Dermis microvascular lymphatic vessel endothelial cell (primary cell): Measurements from ENCODE around the gene DUSP16. TPM values are rescaled to one million over a fixed set of nuclear protein-coding genes. Genes with fewer than 3 reads are reported as not detected.
A peak's percentile ranks its signal among the peaks of the same experiment; 100 is the strongest.
"Not testable (repeated sequence)": the region's sequence is repeated elsewhere in the genome, so short reads cannot be mapped to it uniquely, and the experiment has no call there.

ENCODE experiments used
- DNase-seq, 2 donors: peaks; one replicate each; pipeline versions ENCODE4 v3.0.0 to v3.0.0-alpha.2; 2010; ENCODE audit warnings: low read depth in 2 of 2
- total RNA-seq: library from RNA; depleted of rRNA; stranded (reverse); fragments of >200 nt; gene quantifications from 2 replicates; pipeline ENCODE4 v1.2.1, GENCODE V29; 2014

Gene DUSP16
- total RNA-seq, 1 donor from 2014 or later = 6.2 TPM

DNA sequence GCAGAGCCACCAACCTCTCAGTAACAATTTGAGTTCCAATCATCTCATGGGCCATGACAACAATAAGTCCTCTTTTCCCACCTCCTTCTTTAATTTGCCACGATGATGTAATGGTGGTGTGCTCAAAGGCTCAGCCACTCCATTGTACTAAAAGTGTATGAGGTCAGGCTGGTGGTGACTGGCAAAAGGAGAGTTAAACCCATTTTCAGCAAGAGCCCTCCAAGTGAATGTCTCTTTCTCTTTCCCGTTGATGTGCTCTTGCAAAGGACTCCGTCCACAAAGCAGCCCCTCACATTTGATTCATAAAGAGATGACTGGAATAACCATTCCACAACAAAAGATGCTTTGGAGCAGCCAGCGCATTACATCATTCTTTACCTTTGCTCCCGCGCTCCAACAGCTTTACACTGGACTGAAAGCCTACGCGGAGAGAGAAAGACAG, 41.6 kb downstream of the DUSP16 start:
- DNase-seq = no peak

DNA sequence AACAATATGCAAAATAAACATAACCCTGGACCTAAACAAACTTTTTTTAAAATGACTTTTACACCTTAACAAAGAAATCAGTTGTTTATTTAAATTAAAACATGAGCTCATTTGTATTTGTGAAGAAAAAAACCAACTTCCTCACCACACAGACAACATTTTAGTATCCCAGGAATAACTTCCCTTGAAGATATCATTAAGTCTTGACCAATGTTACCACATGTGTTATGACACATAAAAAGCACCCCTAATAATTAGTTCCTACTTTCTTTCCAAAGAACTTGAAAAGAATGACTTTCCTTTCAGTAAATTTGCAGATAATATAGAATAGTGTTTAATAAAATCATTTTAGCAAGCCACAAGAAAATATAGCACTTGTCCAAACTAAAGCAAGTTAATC, 42.4 kb downstream of the DUSP16 start:
- no peak for DNase-seq

DNA sequence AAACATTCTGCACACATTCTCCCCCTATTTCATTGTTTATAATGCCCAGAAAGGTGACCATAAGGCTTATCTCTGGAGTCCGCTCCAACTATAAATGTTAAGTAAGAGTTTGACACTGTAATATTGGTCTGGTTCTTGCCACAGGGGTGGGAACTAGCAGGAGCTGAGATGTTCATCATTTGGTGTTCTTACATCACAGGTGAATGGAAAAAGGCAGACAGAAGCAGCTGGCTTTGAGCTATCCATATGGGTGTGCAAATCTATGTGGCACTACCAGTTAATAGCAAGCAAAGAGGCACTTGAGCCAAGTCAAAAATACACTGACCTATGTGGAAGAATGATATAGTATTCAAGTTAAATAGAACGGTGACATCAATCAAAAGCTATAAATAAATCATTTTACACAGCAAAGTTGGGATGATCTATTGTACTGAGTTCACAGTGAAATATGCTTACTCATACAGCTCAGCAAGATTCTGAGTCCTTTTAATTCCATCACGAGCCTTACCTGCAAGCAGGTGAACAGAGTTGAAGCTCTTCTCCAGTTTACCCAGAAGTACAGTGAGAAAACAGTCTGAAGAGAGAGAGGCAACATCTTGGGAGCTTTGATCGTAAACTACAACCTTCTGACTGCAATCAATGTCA, 43.2 kb downstream of the DUSP16 start:
- no peak for DNase-seq

DNA sequence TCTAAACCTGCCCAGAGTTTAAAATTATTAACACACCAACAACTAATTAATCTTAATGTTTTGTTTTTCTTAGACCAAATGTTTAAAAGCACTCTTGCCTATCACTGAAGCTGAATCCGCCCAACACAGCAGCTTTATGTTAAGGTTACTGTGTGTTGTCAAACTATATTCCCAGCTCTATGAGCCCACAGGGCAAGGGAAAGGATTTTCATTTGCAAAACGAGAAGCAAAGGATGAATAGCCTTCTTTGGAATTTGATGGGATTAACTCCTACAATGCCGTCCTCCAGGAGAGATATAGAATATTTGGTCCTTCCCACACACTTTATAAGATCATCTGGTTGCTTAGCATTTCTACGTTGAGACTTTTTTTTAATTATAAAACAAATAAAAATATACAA, 43.7 kb downstream of the DUSP16 start:
- no peak for DNase-seq

DNA sequence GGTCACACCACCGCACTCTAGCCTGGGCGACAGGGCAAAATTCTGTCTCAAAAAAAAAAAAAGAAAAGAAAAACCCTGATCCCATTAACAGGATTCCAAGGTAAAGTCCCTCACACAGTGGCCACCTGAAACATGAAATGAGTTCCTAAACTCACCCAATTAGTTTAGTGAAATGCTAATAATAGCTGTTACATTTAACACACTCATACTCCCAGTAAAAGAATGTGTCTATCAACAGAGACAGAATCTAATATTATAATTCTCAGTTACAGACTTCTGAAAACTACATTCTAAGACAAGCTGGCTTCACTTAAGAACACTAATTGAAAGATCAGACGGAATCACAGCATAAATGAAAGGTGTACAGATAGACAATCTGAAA, 44.2 kb downstream of the DUSP16 start:
- DNase-seq = no peak

DNA sequence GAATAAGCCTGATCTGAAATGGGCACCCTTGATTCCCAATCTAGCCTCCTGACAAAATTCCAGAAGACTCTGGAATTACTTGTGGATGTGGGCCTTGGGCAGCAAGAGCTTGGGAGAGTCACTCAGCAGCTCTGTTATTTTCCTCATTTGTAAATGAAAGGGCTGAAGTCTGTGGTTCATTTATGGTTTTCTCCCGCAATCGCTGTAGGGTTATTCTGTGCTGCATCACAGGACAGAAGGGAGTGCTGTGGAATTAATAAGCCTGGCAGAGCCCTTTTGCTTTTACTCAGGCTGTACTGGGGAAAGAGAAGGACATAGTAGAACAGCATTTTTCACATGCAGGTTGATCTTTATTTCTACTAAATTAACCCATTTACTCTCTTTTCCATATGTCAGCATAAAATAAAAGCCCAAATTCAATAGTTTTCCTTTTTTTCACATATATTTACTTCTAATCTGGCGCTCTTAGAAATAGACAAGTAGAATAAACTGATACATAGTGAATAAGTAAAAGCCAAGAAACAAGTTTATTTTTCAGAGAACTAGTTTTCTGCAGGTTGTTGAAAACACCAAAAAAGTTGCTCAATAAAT, 49.2 kb downstream of the DUSP16 start:
- DNase-seq = no peak

DNA sequence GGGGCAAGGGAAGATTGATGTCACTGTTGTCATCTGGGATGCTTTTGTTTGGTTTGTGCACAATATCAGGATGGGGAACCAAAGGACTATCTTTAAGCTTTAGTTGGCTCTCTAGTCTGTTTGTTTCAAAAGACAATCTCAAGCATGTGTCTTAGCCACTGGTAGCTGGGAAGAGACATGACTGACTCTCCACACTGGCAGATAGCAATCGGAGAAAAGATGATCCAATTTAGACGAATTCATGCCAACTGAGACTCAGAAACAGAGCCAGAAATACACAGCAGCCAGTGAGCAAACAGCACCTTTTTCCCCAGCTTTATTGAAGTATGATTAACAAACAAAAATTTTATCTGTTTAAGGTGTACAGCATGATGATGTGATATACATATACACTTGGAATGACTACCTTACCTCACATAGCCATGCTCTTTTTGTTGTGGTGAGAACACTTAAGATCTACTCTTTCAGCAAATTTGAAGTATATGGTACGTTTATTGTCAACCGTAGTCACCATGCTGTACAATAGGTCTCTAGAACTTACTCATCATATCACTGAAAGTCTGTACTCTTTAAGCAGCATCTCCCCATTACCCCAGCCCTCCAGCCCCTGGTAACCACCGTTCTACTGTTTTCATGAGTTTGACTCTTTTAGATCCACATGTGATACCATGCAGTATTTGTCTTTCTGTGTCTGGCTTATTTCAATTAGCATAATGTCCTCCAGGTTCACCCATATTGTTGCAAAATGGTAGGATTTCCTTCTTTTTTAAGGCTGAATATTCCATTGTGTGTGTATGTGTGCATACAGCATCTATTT, 50.6 kb downstream of the DUSP16 start:
- DNase-seq = no peak

DNA sequence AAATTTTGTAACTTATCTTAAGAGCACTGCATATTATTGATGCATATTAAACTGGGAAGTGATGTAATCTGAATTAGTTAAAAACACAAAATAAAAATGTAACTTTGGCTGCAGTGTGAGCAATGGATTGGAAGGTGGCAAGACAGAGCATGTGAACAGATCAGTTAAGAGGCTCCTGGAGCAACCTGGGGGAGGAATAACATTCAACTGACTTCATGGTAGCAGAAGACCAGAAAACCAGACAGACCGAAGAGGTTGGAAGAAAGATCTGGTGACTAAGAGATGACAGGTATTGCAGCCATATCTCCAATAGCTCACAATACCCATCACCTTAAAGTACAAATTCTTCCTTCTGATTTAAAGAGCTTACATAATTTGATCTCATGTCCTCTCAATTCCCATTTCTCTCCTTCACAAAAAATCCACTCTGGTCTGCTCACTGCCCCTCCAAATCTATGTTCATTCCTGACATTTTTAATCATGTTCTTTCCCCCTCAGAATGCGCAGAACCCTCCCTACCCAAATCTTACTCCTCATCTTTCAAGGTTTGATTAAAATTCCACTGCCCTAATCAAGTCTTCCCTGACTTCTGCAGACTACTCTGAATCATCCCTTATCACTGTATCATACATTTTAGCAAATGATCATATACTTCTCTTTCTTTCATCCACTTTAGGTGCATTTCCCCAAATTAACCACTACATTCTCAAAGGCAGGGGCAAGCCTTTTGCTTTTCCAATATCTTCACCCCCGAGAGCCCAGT, 51.5 kb downstream of the DUSP16 start:
- DNase-seq = no peak

DNA sequence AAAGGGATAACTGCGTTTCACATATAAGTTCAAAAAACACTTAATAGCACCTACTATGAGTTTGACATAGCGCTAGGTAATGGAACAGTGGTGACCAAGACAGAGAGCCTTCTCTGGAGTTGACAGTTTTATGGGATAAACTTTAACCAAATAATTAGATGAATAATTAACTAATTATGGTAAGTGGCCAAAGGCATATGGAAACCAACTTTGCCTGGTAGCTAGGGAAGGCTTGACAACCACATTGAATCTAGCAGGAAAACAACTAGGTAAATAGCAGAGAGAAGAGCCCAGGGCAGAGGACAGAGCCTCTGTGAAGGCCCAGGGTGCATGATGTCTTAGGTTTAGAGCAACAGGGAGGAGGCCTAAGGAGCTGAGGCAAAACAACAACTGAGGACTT, 52.1 kb downstream of the DUSP16 start:
- DNase-seq = no peak

DNA sequence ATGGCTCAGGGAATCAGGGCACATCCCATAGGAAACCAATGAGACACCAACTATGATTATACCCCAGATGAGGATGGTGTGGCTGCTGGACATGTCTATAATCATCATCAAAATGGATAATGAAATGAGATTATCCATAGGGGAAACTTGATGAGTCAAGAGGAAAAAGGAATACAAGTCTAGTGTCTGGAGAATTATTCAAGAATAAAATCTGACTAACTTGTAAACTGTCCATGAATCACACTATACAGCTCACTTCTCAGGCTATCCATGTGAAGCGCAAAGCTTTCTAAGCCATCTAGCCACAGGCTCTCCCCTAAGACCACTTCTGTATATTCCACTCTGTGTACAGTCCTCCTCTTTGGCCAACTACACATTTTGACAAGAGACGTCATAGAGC, 52.5 kb downstream of the DUSP16 start:
- DNase-seq = peak in 1 of 2 donors; percentile 51

DNA sequence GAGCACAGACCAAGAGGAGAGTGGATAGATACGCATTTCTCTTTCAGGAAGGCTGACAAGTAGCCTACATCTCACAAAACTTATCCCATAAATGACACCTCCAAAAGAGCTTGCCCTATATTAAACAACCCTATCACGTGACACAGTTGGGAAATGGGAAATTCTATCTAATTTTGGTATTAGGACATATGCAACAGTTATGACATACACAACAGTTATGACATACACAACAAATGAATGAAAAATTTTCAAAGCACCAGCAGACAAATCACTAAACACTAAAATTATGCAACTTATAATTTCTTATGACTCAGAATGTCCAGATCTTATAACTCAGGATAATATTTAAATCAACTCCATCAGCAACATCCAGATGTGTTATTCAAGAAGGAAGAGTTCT, 54.1 kb downstream of the DUSP16 start:
- DNase-seq = no peak

DNA sequence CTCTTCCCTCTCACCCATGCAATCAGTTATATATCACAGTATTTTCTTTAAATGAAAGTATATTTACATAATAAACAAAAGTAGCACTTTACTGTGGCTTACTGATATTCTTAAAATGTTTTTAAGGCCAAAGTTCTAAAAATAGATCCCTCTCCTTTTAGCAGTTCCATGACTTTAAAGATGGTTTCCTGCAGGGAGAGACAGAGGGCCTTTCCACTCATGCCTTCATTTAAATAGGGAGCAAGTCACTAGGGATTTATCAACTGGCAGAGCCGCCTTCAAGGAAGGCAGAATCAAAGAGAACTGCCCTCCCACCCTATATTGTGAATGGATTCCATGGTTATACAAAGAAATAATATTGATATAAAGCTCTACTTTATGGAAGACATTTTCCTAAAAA, 55.5 kb downstream of the DUSP16 start:
- DNase-seq = no peak

DNA sequence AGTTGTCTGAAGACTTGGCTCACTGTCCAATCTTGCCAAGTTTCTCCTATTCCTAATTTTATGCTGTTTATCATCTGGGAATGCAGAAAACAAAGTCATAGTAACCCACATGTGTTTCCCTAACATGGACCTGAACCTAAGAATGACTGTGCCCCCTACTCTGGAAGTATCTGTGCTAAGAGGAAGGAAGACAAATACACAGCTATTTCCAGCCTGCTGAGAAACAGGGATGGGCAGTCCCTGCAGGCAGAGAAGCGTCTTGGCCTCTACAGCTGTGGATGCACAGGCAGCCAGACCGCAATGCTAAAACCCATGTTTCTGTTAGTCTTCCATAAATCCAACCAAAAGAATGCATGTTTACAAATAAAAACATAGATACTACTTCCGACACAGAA, 56.2 kb downstream of the DUSP16 start:
- peak in 1 of 2 donors; percentile 37 for DNase-seq

DNA sequence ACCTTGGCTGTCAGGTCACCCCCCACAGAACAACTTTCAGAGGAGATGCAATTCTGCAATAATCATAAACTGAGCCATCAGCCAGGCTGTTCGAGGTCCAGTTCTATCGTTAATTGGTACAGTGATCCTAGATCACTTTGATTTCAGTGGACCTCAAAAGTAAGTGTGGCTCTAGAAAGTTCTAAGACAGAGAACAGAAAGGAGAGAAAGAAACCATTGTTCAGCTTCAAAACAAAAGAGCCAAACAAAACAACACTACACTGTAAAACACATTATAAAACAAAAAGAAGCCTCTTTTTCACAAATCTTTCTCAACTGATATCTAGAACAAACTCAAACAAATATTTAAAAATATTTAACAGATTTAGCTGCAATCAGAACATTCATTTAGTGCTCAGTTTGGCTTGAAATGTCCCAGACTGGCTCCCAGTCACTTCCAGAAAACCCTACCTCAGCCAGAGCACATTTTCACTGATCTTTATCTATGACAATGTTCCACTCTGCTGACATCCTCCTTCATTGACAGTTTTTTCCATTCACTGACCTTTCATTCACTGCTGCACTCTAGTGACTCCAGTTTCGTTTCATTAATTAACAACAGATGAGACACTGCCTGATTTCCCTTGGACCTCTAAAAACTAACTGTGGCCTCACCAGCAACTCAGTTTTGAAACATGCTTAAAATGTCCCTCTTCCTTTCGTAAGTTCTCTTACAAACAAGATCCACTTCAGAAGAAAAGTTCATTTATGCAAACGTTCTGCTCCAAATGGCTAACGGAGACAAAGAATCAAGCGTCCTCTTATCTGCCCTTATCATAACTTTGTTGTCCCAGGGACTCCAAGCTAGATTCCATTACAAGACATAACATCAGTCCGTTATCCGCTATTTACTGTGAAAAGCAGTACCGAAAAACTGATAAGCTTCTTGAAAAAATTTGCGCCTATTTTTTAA, 56.8 kb downstream of the DUSP16 start:
- DNase-seq = peak; percentile 67 to 86

DNA sequence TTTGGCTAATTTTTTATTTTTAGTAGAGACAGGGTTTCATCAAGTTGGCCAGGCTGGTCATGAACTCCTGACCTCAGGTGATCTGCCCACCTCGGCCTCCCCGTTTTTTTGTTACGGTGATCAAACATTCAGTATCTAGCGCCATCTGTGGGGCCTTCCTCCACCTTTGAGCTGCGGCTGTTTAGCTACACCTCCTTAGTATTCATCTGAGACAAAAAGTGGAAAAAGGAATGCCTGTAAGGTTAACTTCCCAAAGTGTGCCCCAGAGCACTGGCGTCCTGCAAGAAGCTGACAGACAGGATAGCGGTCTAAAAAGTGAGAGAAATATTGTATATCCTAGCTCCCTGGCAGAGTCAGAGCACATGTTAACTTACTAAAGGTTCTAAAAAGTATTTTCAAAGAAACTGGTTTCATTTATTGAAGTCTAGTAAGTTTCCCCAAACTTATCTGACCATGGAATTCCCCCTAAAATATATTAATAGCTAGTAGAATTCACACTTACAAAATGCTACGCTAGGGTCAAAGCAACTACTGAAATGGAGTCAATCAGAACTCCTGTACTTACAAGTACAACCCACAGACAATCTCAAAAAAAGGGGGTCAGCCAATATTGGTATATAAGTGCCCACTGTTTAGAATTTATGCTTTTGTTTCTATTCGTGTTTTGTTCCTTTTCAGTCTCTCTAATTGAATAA, 59.1 kb downstream of the DUSP16 start:
- no peak for DNase-seq

DNA sequence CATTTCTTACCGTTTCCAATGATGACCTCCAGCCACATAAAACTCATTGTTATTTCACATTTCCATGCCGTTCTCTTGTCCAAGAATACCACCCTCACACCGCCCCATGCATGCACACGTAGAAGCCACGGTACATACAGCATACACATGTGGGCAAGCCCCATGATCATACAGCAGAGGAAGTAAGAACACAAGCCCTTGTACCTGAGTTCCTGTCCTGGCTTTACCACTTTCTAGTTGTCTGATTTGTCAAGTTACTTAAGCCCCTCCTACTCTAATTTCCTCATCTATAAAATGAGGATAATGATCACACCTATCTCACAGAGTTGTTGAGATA, 59.9 kb downstream of the DUSP16 start:
- DNase-seq = no peak

DNA sequence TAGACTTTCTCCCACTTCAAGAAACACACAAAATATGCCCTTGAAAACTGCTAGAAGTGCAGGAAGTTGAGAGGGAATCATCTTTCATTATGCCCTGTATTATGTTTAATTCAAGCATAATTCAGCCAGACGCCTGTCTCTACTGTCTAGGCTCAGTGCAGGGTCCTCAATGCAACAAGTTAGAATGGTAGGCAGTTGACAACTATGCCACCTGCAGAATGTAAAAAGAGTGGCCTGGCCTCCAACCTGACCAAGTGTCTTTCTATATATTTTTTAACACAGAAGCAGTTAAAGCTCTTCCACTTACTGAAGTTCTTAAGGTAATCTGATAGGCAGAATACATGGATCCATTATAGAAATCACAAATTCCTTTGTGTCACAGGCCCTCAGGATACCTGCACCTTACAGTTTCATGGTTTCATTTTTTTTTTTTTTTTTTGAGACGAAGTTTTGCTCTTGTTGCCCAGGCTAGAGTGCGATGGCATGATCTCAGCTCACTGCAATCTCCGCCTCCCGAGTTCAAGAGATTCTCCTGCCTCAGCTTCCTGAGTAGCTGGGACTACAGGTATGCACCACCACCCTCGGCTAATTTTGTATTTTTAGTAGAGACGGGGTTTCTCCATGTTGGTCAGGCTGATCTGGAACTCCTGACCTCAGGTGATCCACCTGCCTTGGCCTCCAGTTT, 60.4 kb downstream of the DUSP16 start:
- DNase-seq = not testable (repeated sequence)

DNA sequence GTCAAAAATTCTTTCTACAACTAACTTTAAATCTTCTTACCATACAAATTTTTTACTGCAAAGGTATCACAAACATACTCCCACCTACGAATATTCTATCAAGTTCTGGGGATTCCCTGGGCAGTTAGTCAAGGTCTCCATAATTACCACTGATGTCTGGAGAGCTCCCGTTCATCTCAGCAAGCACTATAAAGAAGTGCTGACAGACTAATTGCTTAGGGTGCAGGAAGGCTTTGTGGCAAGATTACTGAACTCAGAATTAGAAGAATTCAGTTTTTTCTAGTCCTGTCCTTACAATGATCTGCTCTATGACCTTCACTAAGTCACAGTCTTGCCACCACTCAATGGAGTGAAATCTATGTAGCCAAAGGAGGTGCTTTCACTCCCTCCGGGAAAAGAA, 61.5 kb downstream of the DUSP16 start:
- DNase-seq = no peak

DNA sequence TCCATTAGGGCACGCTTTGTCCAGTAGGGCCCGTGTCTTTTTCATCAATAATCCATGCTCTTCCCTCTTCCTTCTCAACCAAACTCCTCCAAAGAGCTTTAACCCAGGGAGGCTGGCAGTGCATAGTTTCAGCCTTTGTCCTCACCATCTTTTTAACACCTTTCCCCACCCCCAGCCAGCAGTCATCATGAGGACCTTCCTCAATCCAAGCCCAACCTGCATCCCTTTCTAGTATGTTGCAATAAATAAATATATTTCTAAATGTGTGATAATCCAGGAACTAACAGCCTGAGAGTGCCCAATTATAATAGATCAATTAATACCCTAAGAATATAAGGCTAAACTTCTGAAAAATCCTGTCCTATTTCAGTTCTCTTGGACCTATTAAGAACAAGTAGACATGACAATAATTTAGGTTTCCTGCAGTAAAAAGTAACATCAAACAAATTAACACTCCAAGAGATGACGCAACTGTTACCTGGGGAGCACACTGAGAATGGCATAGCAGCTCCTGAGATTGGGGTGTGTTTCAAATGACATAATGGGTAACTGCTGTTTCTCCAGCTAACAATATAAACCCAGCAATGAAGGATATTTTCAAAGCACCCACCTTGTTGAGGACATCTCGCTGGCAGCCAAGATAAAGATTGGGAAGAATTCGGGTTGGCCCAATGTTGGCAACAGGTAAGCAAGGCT, 62.6 kb downstream of the DUSP16 start:
- no peak for DNase-seq
